GM12878 (cell line): ENCODE measurements around the gene RUNDC3A. TPM values are rescaled to one million over a fixed set of nuclear protein-coding genes. Genes with fewer than 3 reads are reported as not detected.
A peak's percentile ranks its signal among the peaks of the same experiment; 100 is the strongest.

Source experiments
- ATAC-seq: fragments of 200-7000 bp; cut with Tn5 transposase; 3 replicates; pipeline ENCODE4 v1.9.1; 2020; ENCODE audit warnings: mild to moderate bottlenecking, moderate library complexity
- BruUV-seq: library from RNA; stranded (reverse); fragments of 400-500 nt; replicated peaks from 2 replicates; lab custom pipeline; 2021; lab: Mats Ljungman, UMichigan
- CTCF ChIA-PET: fragments of 300-600 bp; sonication (Branson Sonifier 250); formaldehyde crosslinking; extraction: SDS; loops from one replicate; lab custom pipeline; 2021; ENCODE audit warnings: inconsistent platforms; lab: Yijun Ruan, JAX
- POLR2A ChIA-PET: fragments of 350-600 bp; formaldehyde crosslinking; extraction: SDS; loops from one replicate; lab custom pipeline; 2021; ENCODE audit warnings: inconsistent platforms; lab: Charles Lee
- RAD21 ChIA-PET: fragments of 300-600 bp; sonication (Branson Sonifier 250); formaldehyde crosslinking; loops from one replicate; lab custom pipeline; 2023; ENCODE audit warnings: antibody characterized with exemption; ENCODE audit not compliant: unreplicated experiment; lab: Charles Lee
- SMC1A ChIA-PET: fragments of 300-600 bp; sonication (Branson Sonifier 250); formaldehyde crosslinking; loops from one replicate; lab custom pipeline; 2023; ENCODE audit not compliant: unreplicated experiment, uncharacterized antibody; lab: Charles Lee
- DNase-seq: peaks from one replicate; pipeline ENCODE4 v3.0.0-alpha.2; 2011; ENCODE audit warnings: low read depth, low spot score
- FAIRE-seq: peaks from 3 replicates; lab custom pipeline; 2011; peaks lifted over from hg19 to GRCh38; lab: Jason Lieb, UNC
- H2AFZ ChIP-seq: 2 replicates; pipeline ENCODE4 v1.6.0; 2011; ENCODE audit warnings: low read depth, low read length, control low read depth; ENCODE audit not compliant: control insufficient read depth
- H3K27ac ChIP-seq: 2 replicates; pipeline ENCODE4 v1.5.1; 2011; ENCODE audit warnings: control low read depth; ENCODE audit not compliant: control insufficient read depth, insufficient read depth
- H3K27me3 ChIP-seq, 2 experiments: replicated peaks in 1 of 2; 2 replicates each; pipeline versions ENCODE4 v1.6.0 to v1.6.1; 2011; ENCODE audit warnings: low read length in 1 of 2; ENCODE audit not compliant: control insufficient read depth in 2 of 2, insufficient read depth in 2 of 2
- H3K36me3 ChIP-seq, 2 experiments: 2 replicates each; pipeline ENCODE4 v1.5.1; 2011; ENCODE audit warnings: low read length in 1 of 2; ENCODE audit not compliant: control insufficient read depth in 2 of 2, insufficient read depth in 2 of 2
- H3K4me1 ChIP-seq: 2 replicates; pipeline ENCODE4 v1.6.1; 2011; ENCODE audit warnings: mild to moderate bottlenecking, low read length, moderate library complexity, mixed read lengths; ENCODE audit not compliant: control insufficient read depth, insufficient read depth
- H3K4me2 ChIP-seq: 2 replicates; pipeline ENCODE4 v1.6.0; 2011; ENCODE audit warnings: control low read depth; ENCODE audit not compliant: control insufficient read depth, insufficient read depth
- H3K4me3 ChIP-seq: fragments of 200-600 bp; sonication (generic); 2 replicates; pipeline ENCODE4 v1.5.1; 2016
- H3K79me2 ChIP-seq: 2 replicates; pipeline ENCODE4 v1.6.0; 2011; ENCODE audit warnings: low read length; ENCODE audit not compliant: control insufficient read depth, insufficient read depth
- H3K9ac ChIP-seq: 2 replicates; pipeline ENCODE4 v1.8.0; 2011; ENCODE audit warnings: low read length, control low read depth, mixed read lengths; ENCODE audit not compliant: control insufficient read depth, insufficient read depth
- H3K9me3 ChIP-seq: replicated peaks from 3 replicates; pipeline ENCODE4 v1.5.1; 2011; ENCODE audit warnings: mild to moderate bottlenecking, low read length; ENCODE audit not compliant: control insufficient read depth, insufficient read depth
- H4K20me1 ChIP-seq: 2 replicates; pipeline ENCODE4 v1.6.0; 2011; ENCODE audit not compliant: control insufficient read depth, insufficient read depth
- ASH2L ChIP-seq: fragments of 300-600, 200-600 bp; sonication (generic); IDR thresholded peaks from 2 replicates; pipeline ENCODE4 v1.6.1; 2017; ENCODE audit warnings: low read depth, mild to moderate bottlenecking, borderline replicate concordance
- E4F1 ChIP-seq: fragments of 450-650 bp; IDR thresholded peaks from 2 replicates; pipeline ENCODE4 v1.6.1; 2018; ENCODE audit warnings: borderline replicate concordance, mild to moderate bottlenecking; ENCODE audit not compliant: partially characterized antibody
- GABPA ChIP-seq: IDR thresholded peaks from 2 replicates; pipeline ENCODE4 v1.6.1; 2014; ENCODE audit warnings: antibody characterized with exemption, low read depth, mild to moderate bottlenecking, inconsistent platforms
- IRF3 ChIP-seq: fragments of 450-650 bp; IDR thresholded peaks from 2 replicates; pipeline ENCODE4 v1.6.1; 2014; ENCODE audit warnings: mild to moderate bottlenecking
- POLR2A ChIP-seq: IDR thresholded peaks from 2 replicates; pipeline ENCODE4 v1.6.1; 2011; ENCODE audit warnings: low read depth, mild to moderate bottlenecking, low read length
- RBBP5 ChIP-seq: fragments of 200-600 bp; sonication (generic); conservative IDR thresholded peaks from 2 replicates; pipeline ENCODE4 v1.6.1; 2016
- TAF1 ChIP-seq: IDR thresholded peaks from 2 replicates; pipeline ENCODE4 v1.6.1; 2011; ENCODE audit warnings: mild to moderate bottlenecking, low read depth, low read length, borderline replicate concordance
- WGBS: methylation state at CpG from one replicate; pipeline ENCODE4 v1.1.6; 2016; ENCODE audit warnings: low lambda C conversion rate; ENCODE audit not compliant: insufficient replicate concordance, insufficient coverage; ENCODE audit errors: missing lambda C conversion rate; 5-methylcytosine and 5-hydroxymethylcytosine counted together
- in situ Hi-C: fragments of 300-500 bp; cut with MboI; formaldehyde crosslinking; loops from 9 replicates; pipeline ENCODE4 v1.14.3; 2018; ENCODE audit warnings: mixed read lengths
- intact Hi-C: fragments of 100-400 bp; cut with micrococcal nuclease; formaldehyde crosslinking; loops from one replicate; pipeline ENCODE4 v1.14.2; 2022; ENCODE audit not compliant: unreplicated experiment
- polyA plus RNA-seq, 11 experiments: library from polyadenylated mRNA; depleted of rRNA in 4 of 11; unstranded in 6 of 11; stranded (reverse) in 5 of 11; fragments of >200 nt; fragmentation: Nextera tagmentation in 4 of 11; fragmentation: Illumina TruSeq in 1 of 11; extraction: Ambion mirVana in 4 of 11; extraction: Trizol in 1 of 11; gene quantifications; 1 replicate in 1 of 11; 2 replicates in 10 of 11; pipeline versions ENCODE4 v1.2.1 to v1.2.3, GENCODE V29; 2011 to 2016; ENCODE audit warnings: inconsistent platforms in 2 of 11, missing spikeins in 2 of 11, low read depth in 1 of 11
- total RNA-seq, 4 experiments: library from RNA; depleted of rRNA in 3 of 4; stranded (reverse); fragments of >200 nt in 3 of 4; fragmentation: Illumina TruSeq in 1 of 4; extraction: Trizol in 1 of 4; gene quantifications; 2 replicates each; pipeline versions ENCODE4 v1.2.1 to v1.2.3, GENCODE V29; 2013 to 2021
- TF ChIP-seq, protein P1 (sequence below): fragments of 450-650 bp; IDR thresholded peaks from 2 replicates; pipeline ENCODE4 v1.6.1; 2016; ENCODE audit warnings: mild to moderate bottlenecking, moderate library complexity, borderline replicate concordance
- TF ChIP-seq, protein P2 (sequence below): fragments of 450-650 bp; IDR thresholded peaks from 2 replicates; pipeline ENCODE4 v1.6.1; 2016; ENCODE audit warnings: mild to moderate bottlenecking

Gene RUNDC3A
- total and polyA plus RNA-seq, 10 of the 15 experiments (the other 5 are each of a cell fraction or from before 2014, with no cell fraction given) = 0.07 to 0.17 TPM; not detected in 8

DNA sequence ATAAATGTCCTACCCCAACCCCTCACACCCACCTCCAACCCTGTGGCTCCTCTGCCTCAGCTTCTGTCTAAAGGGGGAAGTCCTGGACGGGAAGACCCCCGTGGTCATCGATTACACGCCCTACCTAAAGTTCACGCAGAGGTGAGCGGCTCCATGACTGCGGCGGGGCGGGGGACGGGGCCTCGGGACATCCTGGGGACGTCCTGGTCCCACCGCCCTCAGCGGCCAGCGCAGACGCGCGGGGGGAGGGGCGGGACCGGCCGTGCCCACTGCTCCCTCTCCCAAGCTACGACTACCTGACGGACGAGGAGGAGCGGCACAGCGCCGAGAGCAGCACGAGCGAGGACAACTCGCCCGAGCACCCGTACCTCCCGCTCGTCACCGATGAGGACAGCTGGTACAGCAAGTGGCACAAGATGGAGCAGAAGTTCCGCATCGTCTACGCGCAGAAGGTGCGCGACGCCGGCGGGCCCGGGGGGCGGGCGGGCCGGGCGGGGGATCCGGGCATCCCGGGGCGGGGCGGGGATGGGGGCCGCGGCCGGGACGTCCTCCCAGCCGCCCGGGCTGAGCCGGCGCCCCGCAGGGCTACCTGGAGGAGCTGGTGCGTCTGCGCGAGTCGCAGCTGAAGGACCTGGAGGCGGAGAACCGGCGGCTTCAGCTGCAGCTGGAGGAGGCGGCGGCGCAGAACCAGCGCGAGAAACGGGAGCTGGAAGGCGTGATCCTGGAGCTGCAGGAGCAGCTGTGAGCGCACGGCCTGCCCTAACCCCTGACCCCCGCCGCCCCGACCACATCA, 6.7 kb downstream of the RUNDC3A start (continued):
- TF ChIP-seq, protein P1, sequence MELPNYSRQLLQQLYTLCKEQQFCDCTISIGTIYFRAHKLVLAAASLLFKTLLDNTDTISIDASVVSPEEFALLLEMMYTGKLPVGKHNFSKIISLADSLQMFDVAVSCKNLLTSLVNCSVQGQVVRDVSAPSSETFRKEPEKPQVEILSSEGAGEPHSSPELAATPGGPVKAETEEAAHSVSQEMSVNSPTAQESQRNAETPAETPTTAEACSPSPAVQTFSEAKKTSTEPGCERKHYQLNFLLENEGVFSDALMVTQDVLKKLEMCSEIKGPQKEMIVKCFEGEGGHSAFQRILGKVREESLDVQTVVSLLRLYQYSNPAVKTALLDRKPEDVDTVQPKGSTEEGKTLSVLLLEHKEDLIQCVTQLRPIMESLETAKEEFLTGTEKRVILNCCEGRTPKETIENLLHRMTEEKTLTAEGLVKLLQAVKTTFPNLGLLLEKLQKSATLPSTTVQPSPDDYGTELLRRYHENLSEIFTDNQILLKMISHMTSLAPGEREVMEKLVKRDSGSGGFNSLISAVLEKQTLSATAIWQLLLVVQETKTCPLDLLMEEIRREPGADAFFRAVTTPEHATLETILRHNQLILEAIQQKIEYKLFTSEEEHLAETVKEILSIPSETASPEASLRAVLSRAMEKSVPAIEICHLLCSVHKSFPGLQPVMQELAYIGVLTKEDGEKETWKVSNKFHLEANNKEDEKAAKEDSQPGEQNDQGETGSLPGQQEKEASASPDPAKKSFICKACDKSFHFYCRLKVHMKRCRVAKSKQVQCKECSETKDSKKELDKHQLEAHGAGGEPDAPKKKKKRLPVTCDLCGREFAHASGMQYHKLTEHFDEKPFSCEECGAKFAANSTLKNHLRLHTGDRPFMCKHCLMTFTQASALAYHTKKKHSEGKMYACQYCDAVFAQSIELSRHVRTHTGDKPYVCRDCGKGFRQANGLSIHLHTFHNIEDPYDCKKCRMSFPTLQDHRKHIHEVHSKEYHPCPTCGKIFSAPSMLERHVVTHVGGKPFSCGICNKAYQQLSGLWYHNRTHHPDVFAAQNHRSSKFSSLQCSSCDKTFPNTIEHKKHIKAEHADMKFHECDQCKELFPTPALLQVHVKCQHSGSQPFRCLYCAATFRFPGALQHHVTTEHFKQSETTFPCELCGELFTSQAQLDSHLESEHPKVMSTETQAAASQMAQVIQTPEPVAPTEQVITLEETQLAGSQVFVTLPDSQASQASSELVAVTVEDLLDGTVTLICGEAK = no peak
- no peak for TF ChIP-seq RBBP5
- no peak for TF ChIP-seq ASH2L

GRCh38 chr17:44315760-44316731, 7.6 kb downstream of the RUNDC3A start:
- peaks cover 0 to 13% of the 10 kb centered on the region in 2 experiments; a peak in 3 of 4 replicates for H3K36me3 ChIP-seq
- ChIA-PET SMC1A (interaction anchor here (2.0 kb wide), 1 partner anchor 11 kb away, joined by 5 read pairs; no protein-coding TSS in a partner anchor), POLR2A (interaction anchor here (0.7 to 1.0 kb wide), 2 partner anchors 11 to 118 kb away, joined by 3 read pairs; no protein-coding TSS in a partner anchor), CTCF (interaction anchor here (1.9 kb wide), 1 partner anchor 106 kb away, joined by 7 read pairs; no protein-coding TSS in a partner anchor), RAD21 (interaction anchor here (0.7 kb wide), 1 partner anchor 108 kb away, joined by 3 read pairs; no protein-coding TSS in a partner anchor)
- no TSS peak for BruUV-seq
- WGBS = 21% methylated on average over 38 of the region's 38 CpGs
- intact Hi-C loops = no loop called here
- H3K9me3 ChIP-seq = no peaks in the 10 kb centered on the region
- H3K4me2 ChIP-seq = peak overlapping the region; percentile 63
- H3K4me1 ChIP-seq = peaks cover 14% of the 10 kb centered on the region
- peak; percentile 15 for ATAC-seq
- in situ Hi-C loops = no loop called here
- peak overlapping the region; percentile 22; the same call in 1 of the 2 replicates for H3K4me3 ChIP-seq
- no peak overlapping the region for H2AFZ ChIP-seq
- H3K27ac ChIP-seq = no peak overlapping the region
- H3K9ac ChIP-seq = no peak overlapping the region
- DNase-seq = no peak
- FAIRE-seq = peak; percentile 54
- H3K27me3 ChIP-seq = peaks cover 4 to 14% of the 10 kb centered on the region in 2 experiments; a peak in 3 of 4 replicates
- H4K20me1 ChIP-seq = 0 out of 2 replicates have a peak, but pooled peaks cover 2% of the 10 kb centered on the region
- no peaks in the 10 kb centered on the region for H3K79me2 ChIP-seq
- TF ChIP-seq E4F1 = no peak
- no peak for TF ChIP-seq TAF1
- TF ChIP-seq IRF3 = no peak
- TF ChIP-seq, protein P2, sequence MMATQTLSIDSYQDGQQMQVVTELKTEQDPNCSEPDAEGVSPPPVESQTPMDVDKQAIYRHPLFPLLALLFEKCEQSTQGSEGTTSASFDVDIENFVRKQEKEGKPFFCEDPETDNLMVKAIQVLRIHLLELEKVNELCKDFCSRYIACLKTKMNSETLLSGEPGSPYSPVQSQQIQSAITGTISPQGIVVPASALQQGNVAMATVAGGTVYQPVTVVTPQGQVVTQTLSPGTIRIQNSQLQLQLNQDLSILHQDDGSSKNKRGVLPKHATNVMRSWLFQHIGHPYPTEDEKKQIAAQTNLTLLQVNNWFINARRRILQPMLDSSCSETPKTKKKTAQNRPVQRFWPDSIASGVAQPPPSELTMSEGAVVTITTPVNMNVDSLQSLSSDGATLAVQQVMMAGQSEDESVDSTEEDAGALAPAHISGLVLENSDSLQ = peak; percentile 70
- TF ChIP-seq POLR2A = peak; percentile 43; the same call in 1 of the 2 replicates
- no peak for TF ChIP-seq GABPA
